AG04450 (cell line): ENCODE data around the gene NECTIN1. TPM values are rescaled to one million over a fixed set of nuclear protein-coding genes. Genes with fewer than 3 reads are reported as not detected.

ENCODE experiments used
- CTCF ChIA-PET: fragments of 300-600, 350-600 bp; formaldehyde crosslinking; extraction: SDS; loops from one replicate; lab custom pipeline; 2022; ENCODE audit warnings: antibody characterized with exemption, inconsistent platforms; lab: Charles Lee
- POLR2A ChIA-PET: fragments of 350-600 bp; formaldehyde crosslinking; extraction: SDS; loops from one replicate; lab custom pipeline; 2021; ENCODE audit warnings: antibody characterized with exemption, inconsistent platforms; lab: Yijun Ruan, JAX
- DNase-seq: peaks from one replicate; pipeline ENCODE4 v3.0.0-alpha.2; 2011; ENCODE audit warnings: low read depth, low spot score
- H3K27ac ChIP-seq: one replicate; pipeline ENCODE4 v1.5.1; 2012; ENCODE audit warnings: low read depth, low read length, control low read depth
- H3K27me3 ChIP-seq: one replicate; pipeline ENCODE4 v1.6.0; 2012; ENCODE audit warnings: low read length; ENCODE audit not compliant: control insufficient read depth, insufficient read depth
- H3K4me3 ChIP-seq: 2 replicates; pipeline ENCODE4 v1.5.1; 2011; ENCODE audit warnings: mild to moderate bottlenecking, low read depth, low read length, control low read depth
- H3K9me3 ChIP-seq: 2 replicates; pipeline ENCODE4 v1.5.1; 2012; ENCODE audit warnings: low read length; ENCODE audit not compliant: control insufficient read depth, insufficient read depth
- polyA plus RNA-seq: library from polyadenylated mRNA; depleted of rRNA; stranded (reverse); fragments of >200 nt; gene quantifications from 2 replicates; pipeline ENCODE4 v1.2.3, GENCODE V29; 2011
- small RNA-seq: library from RNA; depleted of rRNA; stranded (forward); fragments of <200 nt; gene quantifications from one replicate; pipeline ENCODE3, GENCODE V24; 2012; ENCODE audit warnings: low read depth; ENCODE audit not compliant: insufficient read length
- TF ChIP-seq, protein P1 (sequence below): IDR thresholded peaks from 2 replicates; pipeline ENCODE4 v1.5.1; 2011; ENCODE audit warnings: low read depth, low read length, control low read depth, inconsistent platforms

Gene NECTIN1
- polyA plus RNA-seq, 1 experiment = 2.8 TPM

DNA sequence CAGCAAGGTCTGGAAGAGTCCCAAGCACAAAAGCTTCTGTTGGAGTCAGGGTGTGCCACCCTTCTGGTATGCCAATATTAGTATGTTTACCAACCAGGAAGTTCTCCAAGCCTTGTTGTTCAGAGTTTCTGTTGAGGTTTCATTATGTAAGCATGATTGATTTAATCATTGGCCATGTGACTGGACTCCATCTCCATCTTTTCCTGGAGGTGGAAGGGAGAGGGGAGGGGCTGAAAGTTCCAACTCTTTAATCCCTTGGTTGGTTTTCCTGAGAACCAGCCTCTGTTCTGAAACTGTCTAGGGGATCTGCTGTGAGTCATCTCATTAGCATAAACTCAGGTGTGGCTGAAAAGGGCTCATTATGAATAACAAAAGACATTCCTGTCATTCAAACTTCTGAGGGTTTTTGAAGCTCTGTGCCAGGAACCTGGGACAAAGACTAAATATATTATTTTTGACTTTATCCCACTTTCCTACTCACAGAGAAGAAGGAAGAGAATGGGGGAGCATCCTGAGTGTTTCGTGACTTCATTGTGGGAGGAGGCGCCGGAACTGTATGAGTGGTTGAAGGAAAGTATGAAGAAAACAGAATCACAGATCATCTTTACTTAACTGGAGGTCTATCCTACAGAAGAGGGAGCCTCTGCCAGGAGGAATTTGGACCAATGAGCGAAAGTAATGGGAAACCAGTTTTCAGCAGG lies 138.2 kb downstream of the NECTIN1 start:
- POLR2A ChIA-PET = no interaction called here
- CTCF ChIA-PET = no interaction called here
- H3K27me3 ChIP-seq = peaks cover 7% of the 10 kb centered on the region
- H3K9me3 ChIP-seq = peaks cover 13% of the 10 kb centered on the region; the same call in 1 of the 2 replicates
- no peak for DNase-seq
- no peak overlapping the region for H3K4me3 ChIP-seq
- H3K27ac ChIP-seq = no peak overlapping the region
- TF ChIP-seq, protein P1, sequence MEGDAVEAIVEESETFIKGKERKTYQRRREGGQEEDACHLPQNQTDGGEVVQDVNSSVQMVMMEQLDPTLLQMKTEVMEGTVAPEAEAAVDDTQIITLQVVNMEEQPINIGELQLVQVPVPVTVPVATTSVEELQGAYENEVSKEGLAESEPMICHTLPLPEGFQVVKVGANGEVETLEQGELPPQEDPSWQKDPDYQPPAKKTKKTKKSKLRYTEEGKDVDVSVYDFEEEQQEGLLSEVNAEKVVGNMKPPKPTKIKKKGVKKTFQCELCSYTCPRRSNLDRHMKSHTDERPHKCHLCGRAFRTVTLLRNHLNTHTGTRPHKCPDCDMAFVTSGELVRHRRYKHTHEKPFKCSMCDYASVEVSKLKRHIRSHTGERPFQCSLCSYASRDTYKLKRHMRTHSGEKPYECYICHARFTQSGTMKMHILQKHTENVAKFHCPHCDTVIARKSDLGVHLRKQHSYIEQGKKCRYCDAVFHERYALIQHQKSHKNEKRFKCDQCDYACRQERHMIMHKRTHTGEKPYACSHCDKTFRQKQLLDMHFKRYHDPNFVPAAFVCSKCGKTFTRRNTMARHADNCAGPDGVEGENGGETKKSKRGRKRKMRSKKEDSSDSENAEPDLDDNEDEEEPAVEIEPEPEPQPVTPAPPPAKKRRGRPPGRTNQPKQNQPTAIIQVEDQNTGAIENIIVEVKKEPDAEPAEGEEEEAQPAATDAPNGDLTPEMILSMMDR = no peak

DNA sequence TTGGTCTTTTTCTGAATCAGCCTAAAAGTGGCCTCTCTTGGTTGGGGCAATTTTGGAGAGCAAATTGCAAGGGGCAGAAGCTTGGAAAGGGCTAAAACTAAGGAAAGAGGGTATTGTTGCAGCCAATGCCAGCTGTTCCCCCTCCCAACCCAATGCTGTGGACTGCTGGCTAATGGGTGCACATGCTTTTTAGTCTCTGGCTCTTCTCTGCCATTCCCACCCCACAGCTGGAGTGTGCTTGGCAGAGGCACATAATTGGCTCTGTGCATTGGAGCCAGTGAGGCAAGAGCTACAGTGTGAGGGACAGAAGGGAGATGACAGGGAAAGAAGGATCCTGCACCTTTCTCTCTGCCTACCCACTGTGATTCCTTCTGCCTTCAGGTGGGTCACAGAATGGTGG lies 140.0 kb downstream of the NECTIN1 start:
- DNase-seq = no peak
- H3K4me3 ChIP-seq = no peak overlapping the region
- TF ChIP-seq, protein P1 = no peak
- ChIA-PET CTCF (interaction anchor here (0.6 to 1.0 kb wide), 3 partner anchors 19 to 520 kb away, joined by 3 to 9 read pairs (median 7); no protein-coding TSS in a partner anchor), POLR2A (no interaction called here)
- H3K27me3 ChIP-seq = peaks cover 10% of the 10 kb centered on the region
- peaks cover 13% of the 10 kb centered on the region for H3K9me3 ChIP-seq
- H3K27ac ChIP-seq = no peak overlapping the region

Small RNAs within 50 kb of the gene (small RNA-seq; reads per million reads assigned to genes)
- gene RNU6-1123P = not detected
